Activated T-helper 1 cell treated with anti-CD3 and anti-CD28 coated beads, Interleukin-12 subunit alpha, Interleukin-12 subunit beta, Interleukin-2, Interleukin-4 antibody, amounts not matched to agents 30 ng/mL and 10 ng/mL and 1 ng/mL, durations not matched to agents 14 hours and 24 hours and 36 hours (primary cell): ENCODE results near the gene PRR19. TPM values are rescaled to one million over a fixed set of nuclear protein-coding genes. Genes with fewer than 3 reads are reported as not detected.

Source experiments
- DNase-seq: peaks from one replicate; pipeline ENCODE4 v3.0.0; 2021; ENCODE audit warnings: low spot score
- H3K27ac Mint-ChIP-seq: one replicate; pipeline ENCODE4 v1.8.0; 2021; ENCODE audit warnings: mild to moderate bottlenecking, mixed read lengths
- H3K27me3 Mint-ChIP-seq: one replicate; pipeline ENCODE4 v1.8.0; 2022; ENCODE audit warnings: mild to moderate bottlenecking, moderate library complexity, mixed read lengths; ENCODE audit not compliant: insufficient read depth
- H3K36me3 Mint-ChIP-seq: one replicate; pipeline ENCODE4 v1.8.0; 2021; ENCODE audit warnings: low read depth, mixed read lengths
- H3K4me1 Mint-ChIP-seq: one replicate; pipeline ENCODE4 v1.8.0; 2021; ENCODE audit warnings: low read depth, mixed read lengths
- H3K4me3 Mint-ChIP-seq: one replicate; pipeline ENCODE4 v1.8.0; 2021; ENCODE audit warnings: mild to moderate bottlenecking, moderate library complexity, mixed read lengths
- H3K9me3 Mint-ChIP-seq: one replicate; pipeline ENCODE4 v1.8.0; 2021; ENCODE audit warnings: mixed read lengths
- intact Hi-C: fragments of 100-400 bp; cut with micrococcal nuclease; formaldehyde crosslinking; loops from one replicate; pipeline ENCODE4 v1.15.1; 2024
- total RNA-seq: library from RNA; stranded (reverse); gene quantifications from 2 replicates; pipeline ENCODE4 v1.2.3, GENCODE V29; 2022

The PRR19 gene
- total RNA-seq, 1 donor from 2014 or later, result 1.4 TPM

GRCh38 chr19:42275103-42275502 lies 26.8 kb upstream of the PRR19 start:
- Mint-ChIP-seq H3K4me1 (peaks cover 59% of the 10 kb centered on the region), H3K4me3 (no peak overlapping the region), H3K27ac (peak overlapping the region; percentile 34), H3K9me3 (no peaks in the 10 kb centered on the region), H3K27me3 (no peaks in the 10 kb centered on the region), H3K36me3 (peaks cover 28% of the 10 kb centered on the region)
- DNase-seq, result no peak
- intact Hi-C loops, result no loop called here

- intact Hi-C loops, result no loop called here
- no peak for DNase-seq
- Mint-ChIP-seq H3K4me1 (peaks cover 55% of the 10 kb centered on the region), H3K9me3 (no peaks in the 10 kb centered on the region), H3K36me3 (peaks cover 26% of the 10 kb centered on the region), H3K27me3 (no peaks in the 10 kb centered on the region), H3K27ac (peak overlapping the region; percentile 79), H3K4me3 (peak overlapping the region; percentile 46)
Measured at GRCh38 chr19:42275517-42275916, 26.4 kb upstream of the PRR19 start.

GRCh38 chr19:42276284-42276683 lies 25.6 kb upstream of the PRR19 start:
- DNase-seq, result no peak
- H3K27me3 Mint-ChIP-seq, result no peaks in the 10 kb centered on the region
- H3K9me3 Mint-ChIP-seq, result no peaks in the 10 kb centered on the region
- peak overlapping the region; percentile 46 for H3K4me3 Mint-ChIP-seq
- peak overlapping the region; percentile 79 for H3K27ac Mint-ChIP-seq
- peaks cover 24% of the 10 kb centered on the region for H3K36me3 Mint-ChIP-seq
- intact Hi-C loops, result no loop called here
- peaks cover 52% of the 10 kb centered on the region for H3K4me1 Mint-ChIP-seq

- Mint-ChIP-seq H3K36me3 (peaks cover 23% of the 10 kb centered on the region), H3K9me3 (no peaks in the 10 kb centered on the region), H3K4me1 (peaks cover 54% of the 10 kb centered on the region), H3K27me3 (no peaks in the 10 kb centered on the region), H3K27ac (peak overlapping the region; percentile 79), H3K4me3 (no peak overlapping the region)
- no peak for DNase-seq
- intact Hi-C loops, result no loop called here
Measured at GRCh38 chr19:42276821-42277220, 25.1 kb upstream of the PRR19 start.

- no peaks in the 10 kb centered on the region for H3K27me3 Mint-ChIP-seq
- peaks cover 23% of the 10 kb centered on the region for H3K36me3 Mint-ChIP-seq
- no peak overlapping the region for H3K27ac Mint-ChIP-seq
- peaks cover 62% of the 10 kb centered on the region for H3K4me1 Mint-ChIP-seq
- DNase-seq, result no peak
- intact Hi-C loops, result no loop called here
- H3K4me3 Mint-ChIP-seq, result peak overlapping the region; percentile 96
- no peaks in the 10 kb centered on the region for H3K9me3 Mint-ChIP-seq
Measured at GRCh38 chr19:42277821-42278451, 24.0 kb upstream of the PRR19 start.

- Mint-ChIP-seq H3K27me3 (no peaks in the 10 kb centered on the region), H3K4me1 (peaks cover 62% of the 10 kb centered on the region), H3K36me3 (peaks cover 19% of the 10 kb centered on the region)
Measured at GRCh38 chr19:42278452-42279154, 23.3 kb upstream of the PRR19 start.

GRCh38 chr19:42279155-42279901 lies 22.6 kb upstream of the PRR19 start:
- no peaks in the 10 kb centered on the region for H3K9me3 Mint-ChIP-seq
- intact Hi-C loops, result loop anchor here (1.0 kb wide), 2 partner anchors 146 to 171 kb away; no protein-coding TSS in a partner anchor
- H3K36me3 Mint-ChIP-seq, result peaks cover 17% of the 10 kb centered on the region
- no peaks in the 10 kb centered on the region for H3K27me3 Mint-ChIP-seq
- H3K4me1 Mint-ChIP-seq, result peaks cover 62% of the 10 kb centered on the region
- no peak for DNase-seq
- peak overlapping the region; percentile 96 for H3K4me3 Mint-ChIP-seq
- peak overlapping the region; percentile 99 for H3K27ac Mint-ChIP-seq

More at GRCh38 chr19:42278452-42279154, 23.3 kb upstream of the PRR19 start:
- H3K9me3 Mint-ChIP-seq, result no peaks in the 10 kb centered on the region
- peak overlapping the region; percentile 96 for H3K4me3 Mint-ChIP-seq
- DNase-seq, result no peak
- intact Hi-C loops, result loop anchor here (1.0 kb wide), 2 partner anchors 145 to 170 kb away; no protein-coding TSS in a partner anchor
- H3K27ac Mint-ChIP-seq, result peak overlapping the region; percentile 99

GRCh38 chr19:42279902-42280814 lies 21.8 kb upstream of the PRR19 start:
- H3K36me3 Mint-ChIP-seq, result peaks cover 12% of the 10 kb centered on the region
- H3K4me3 Mint-ChIP-seq, result peak overlapping the region; percentile 96

GRCh38 chr19:42280815-42281145 lies 21.2 kb upstream of the PRR19 start:
- Mint-ChIP-seq H3K9me3 (no peaks in the 10 kb centered on the region), H3K4me3 (no peak overlapping the region), H3K27me3 (no peaks in the 10 kb centered on the region), H3K27ac (peak overlapping the region; percentile 32), H3K4me1 (peaks cover 64% of the 10 kb centered on the region), H3K36me3 (peaks cover 11% of the 10 kb centered on the region)
- no peak for DNase-seq
- intact Hi-C loops, result loop anchor here (5.0 kb wide), 2 partner anchors 78 to 203 kb away; partner anchors contain the start of gene ZNF574

More at GRCh38 chr19:42279902-42280814, 21.8 kb upstream of the PRR19 start:
- no peaks in the 10 kb centered on the region for H3K27me3 Mint-ChIP-seq
- DNase-seq, result peak; percentile 87
- H3K9me3 Mint-ChIP-seq, result no peaks in the 10 kb centered on the region
- H3K4me1 Mint-ChIP-seq, result peaks cover 61% of the 10 kb centered on the region
- intact Hi-C loops, result loop anchor here (1.0 to 5.0 kb wide), 4 partner anchors 78 to 203 kb away; partner anchors contain the start of gene ZNF574
- peak overlapping the region; percentile 99 for H3K27ac Mint-ChIP-seq

GRCh38 chr19:42281146-42281826 lies 20.6 kb upstream of the PRR19 start:
- Mint-ChIP-seq H3K36me3 (peaks cover 6% of the 10 kb centered on the region), H3K4me1 (peaks cover 63% of the 10 kb centered on the region), H3K9me3 (no peaks in the 10 kb centered on the region), H3K27me3 (no peaks in the 10 kb centered on the region), H3K27ac (peak overlapping the region; percentile 80), H3K4me3 (no peak overlapping the region)
- intact Hi-C loops, result loop anchor here (5.0 kb wide), 2 partner anchors 79 to 204 kb away; partner anchors contain the start of gene ZNF574
- no peak for DNase-seq

- Mint-ChIP-seq H3K9me3 (no peaks in the 10 kb centered on the region), H3K36me3 (peaks cover 5% of the 10 kb centered on the region), H3K27me3 (no peaks in the 10 kb centered on the region), H3K4me1 (peaks cover 55% of the 10 kb centered on the region), H3K27ac (no peak overlapping the region), H3K4me3 (no peak overlapping the region)
- intact Hi-C loops, result loop anchor here (2.0 to 5.0 kb wide), 5 partner anchors 65 to 205 kb away; partner anchors contain the start of genes DEDD2 and ZNF574
- no peak for DNase-seq
Measured at GRCh38 chr19:42281827-42282762, 19.8 kb upstream of the PRR19 start.
